BLaER1 (cell line): Measurements from ENCODE around the gene ALOX15.

ENCODE experiments used
- H3K27ac ChIP-seq: shearing (Covaris generic); formaldehyde crosslinking; 2 replicates; pipeline ENCODE4 v1.8.1; 2022
- H3K27me3 ChIP-seq: shearing (Covaris generic); formaldehyde crosslinking; 2 replicates; pipeline ENCODE4 v1.8.1; 2022
- H3K36me3 ChIP-seq: shearing (Covaris generic); formaldehyde crosslinking; 2 replicates; pipeline ENCODE4 v1.8.1; 2022
- H3K4me1 ChIP-seq: shearing (Covaris generic); formaldehyde crosslinking; 2 replicates; pipeline ENCODE4 v1.8.1; 2022
- H3K4me2 ChIP-seq: shearing (Covaris generic); formaldehyde crosslinking; 2 replicates; pipeline ENCODE4 v1.8.1; 2022
- H3K4me3 ChIP-seq: shearing (Covaris generic); formaldehyde crosslinking; 2 replicates; pipeline ENCODE4 v1.8.1; 2022
- H3K9ac ChIP-seq: shearing (Covaris generic); formaldehyde crosslinking; 2 replicates; pipeline ENCODE4 v1.8.1; 2022
- H3K9me3 ChIP-seq: shearing (Covaris generic); formaldehyde crosslinking; 2 replicates; pipeline ENCODE4 v1.8.1; 2022
- H4K20me1 ChIP-seq: shearing (Covaris generic); formaldehyde crosslinking; 2 replicates; pipeline ENCODE4 v1.8.1; 2022
- Cebpa-rat ChIP-seq: shearing (Covaris generic); IDR thresholded peaks from 2 replicates; pipeline ENCODE4 v1.8.1; 2022

The ALOX15 gene

GRCh38 chr17:4623249-4623648 is 18.2 kb downstream of the ALOX15 start:
- Histone ChIP-seq H3K9me3 (peaks cover 12% of the 10 kb centered on the region; the same call in 1 of the 2 replicates), H3K4me3 (no peak overlapping the region), H3K27me3 (no peaks in the 10 kb centered on the region), H3K9ac (no peak overlapping the region), H3K4me1 (peaks cover 12% of the 10 kb centered on the region; the same call in 1 of the 2 replicates), H4K20me1 (no peaks in the 10 kb centered on the region), H3K4me2 (no peak overlapping the region), H3K27ac (no peak overlapping the region), H3K36me3 (no peaks in the 10 kb centered on the region)
- TF ChIP-seq Cebpa-rat = no peak

GRCh38 chr17:4622375-4622774 is 19.1 kb downstream of the ALOX15 start:
- peaks cover 14% of the 10 kb centered on the region; the same call in 1 of the 2 replicates for H3K4me1 ChIP-seq
- H3K27ac ChIP-seq = no peak overlapping the region
- no peaks in the 10 kb centered on the region for H3K27me3 ChIP-seq
- H4K20me1 ChIP-seq = no peaks in the 10 kb centered on the region
- no peaks in the 10 kb centered on the region for H3K36me3 ChIP-seq
- TF ChIP-seq Cebpa-rat = no peak
- peaks cover 12% of the 10 kb centered on the region; the same call in 1 of the 2 replicates for H3K9me3 ChIP-seq
- H3K9ac ChIP-seq = no peak overlapping the region
- H3K4me3 ChIP-seq = no peak overlapping the region
- H3K4me2 ChIP-seq = no peak overlapping the region

- Histone ChIP-seq H3K4me3 (no peak overlapping the region), H3K4me1 (peaks cover 22% of the 10 kb centered on the region), H3K9ac (no peak overlapping the region), H3K27me3 (no peaks in the 10 kb centered on the region), H3K36me3 (no peaks in the 10 kb centered on the region), H3K9me3 (peaks cover 17% of the 10 kb centered on the region; the same call in 1 of the 2 replicates), H3K4me2 (no peak overlapping the region), H3K27ac (no peak overlapping the region), H4K20me1 (no peaks in the 10 kb centered on the region)
- no peak for TF ChIP-seq Cebpa-rat
Measured at GRCh38 chr17:4620531-4621101, 20.9 kb downstream of the ALOX15 start.

DNA sequence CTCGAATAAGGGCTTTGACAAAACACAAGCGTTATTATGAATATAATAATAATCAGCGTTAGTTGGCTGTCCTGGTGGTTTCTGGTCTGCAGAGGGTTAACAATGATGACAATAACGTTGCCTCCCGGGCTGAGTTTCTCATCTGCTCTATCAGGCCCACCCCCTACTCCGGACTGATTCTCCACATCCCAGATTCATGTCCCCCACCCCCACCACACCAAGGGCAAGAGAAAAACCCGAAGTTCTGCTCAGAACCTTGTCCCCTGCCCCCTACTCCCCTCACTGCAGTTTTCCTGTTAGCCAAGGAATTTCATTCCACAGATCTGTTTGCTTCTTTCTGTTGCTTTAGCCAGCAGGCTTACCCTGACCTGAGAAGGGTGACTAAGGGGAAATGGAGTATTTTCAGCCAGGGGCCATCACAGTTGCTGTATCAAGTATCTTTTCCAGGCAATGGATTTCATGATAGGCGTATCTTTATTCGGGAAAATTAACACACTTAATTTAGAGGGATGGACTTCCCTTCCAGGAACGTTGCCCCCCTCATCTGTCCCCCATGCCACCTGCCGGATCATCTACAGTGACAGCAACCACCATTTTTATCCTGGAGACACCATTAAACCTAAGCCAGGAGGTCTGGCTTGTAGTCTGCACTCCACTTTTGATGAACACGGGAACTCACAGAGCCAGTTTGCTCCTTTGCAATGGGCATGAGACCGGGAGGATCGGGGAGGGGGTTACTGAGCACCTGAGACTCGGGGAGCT is 23.7 kb downstream of the ALOX15 start:
- H3K27me3 ChIP-seq = no peaks in the 10 kb centered on the region
- no peaks in the 10 kb centered on the region for H4K20me1 ChIP-seq
- H3K4me3 ChIP-seq = no peak overlapping the region
- peaks cover 10% of the 10 kb centered on the region for H3K4me1 ChIP-seq
- no peak overlapping the region for H3K27ac ChIP-seq
- H3K36me3 ChIP-seq = no peaks in the 10 kb centered on the region
- no peak overlapping the region for H3K9ac ChIP-seq
- TF ChIP-seq Cebpa-rat = no peak
- peak overlapping the region; percentile 36; the same call in 1 of the 2 replicates for H3K4me2 ChIP-seq
- H3K9me3 ChIP-seq = peaks cover 17% of the 10 kb centered on the region; the same call in 1 of the 2 replicates

DNA sequence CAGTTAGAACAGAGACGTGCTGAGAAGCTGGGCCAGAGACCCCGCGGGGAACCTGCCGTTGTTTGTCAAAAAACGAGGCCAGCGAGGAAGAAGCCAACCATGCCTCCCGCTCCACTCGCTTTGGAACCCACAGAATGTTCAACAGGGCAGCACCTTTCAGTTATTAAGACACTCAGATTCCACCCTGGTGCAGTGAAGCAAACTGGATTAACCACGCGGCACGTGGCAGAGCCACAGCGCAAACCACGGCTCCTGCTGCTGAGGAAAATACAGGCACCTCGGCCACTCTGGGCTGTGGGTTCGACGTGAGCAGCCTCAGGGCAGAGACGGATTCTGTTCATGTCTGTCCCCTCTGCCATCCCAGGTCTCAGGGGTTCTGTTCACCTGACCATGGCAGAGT is 24.4 kb downstream of the ALOX15 start:
- Histone ChIP-seq H3K4me2 (peak overlapping the region; percentile 36), H4K20me1 (no peaks in the 10 kb centered on the region), H3K4me3 (no peak overlapping the region), H3K9ac (no peak overlapping the region), H3K9me3 (peaks cover 10% of the 10 kb centered on the region; the same call in 1 of the 2 replicates), H3K4me1 (peaks cover 10% of the 10 kb centered on the region), H3K27me3 (no peaks in the 10 kb centered on the region), H3K27ac (no peak overlapping the region), H3K36me3 (no peaks in the 10 kb centered on the region)
- TF ChIP-seq Cebpa-rat = no peak

DNA sequence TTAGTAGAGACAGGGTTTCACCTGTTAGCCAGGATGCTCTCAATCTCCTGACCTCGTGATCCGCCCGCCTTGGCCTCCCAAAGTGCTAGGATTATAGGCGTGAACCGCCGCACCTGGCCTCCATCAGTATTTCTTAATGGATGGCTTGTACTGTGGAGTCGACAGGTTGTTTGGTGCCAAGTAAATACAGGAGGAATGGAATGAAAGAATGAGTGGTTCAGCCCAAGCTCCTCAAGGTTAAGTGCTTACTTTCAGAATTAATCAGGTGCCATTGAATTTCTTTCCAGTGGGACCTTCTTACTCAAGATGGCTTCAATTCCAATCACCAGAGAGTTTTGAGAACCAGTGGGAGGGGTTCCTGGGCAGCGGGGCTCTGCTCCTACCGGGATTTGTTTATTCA is 25.0 kb downstream of the ALOX15 start:
- H3K27ac ChIP-seq = no peak overlapping the region
- H3K36me3 ChIP-seq = no peaks in the 10 kb centered on the region
- peaks cover 10% of the 10 kb centered on the region for H3K4me1 ChIP-seq
- H3K4me2 ChIP-seq = peak overlapping the region; percentile 36; the same call in 1 of the 2 replicates
- TF ChIP-seq Cebpa-rat = no peak
- no peaks in the 10 kb centered on the region for H4K20me1 ChIP-seq
- no peaks in the 10 kb centered on the region for H3K27me3 ChIP-seq
- H3K9me3 ChIP-seq = 0 out of 2 replicates have a peak, but pooled peaks cover 5% of the 10 kb centered on the region
- H3K4me3 ChIP-seq = no peak overlapping the region
- no peak overlapping the region for H3K9ac ChIP-seq

DNA sequence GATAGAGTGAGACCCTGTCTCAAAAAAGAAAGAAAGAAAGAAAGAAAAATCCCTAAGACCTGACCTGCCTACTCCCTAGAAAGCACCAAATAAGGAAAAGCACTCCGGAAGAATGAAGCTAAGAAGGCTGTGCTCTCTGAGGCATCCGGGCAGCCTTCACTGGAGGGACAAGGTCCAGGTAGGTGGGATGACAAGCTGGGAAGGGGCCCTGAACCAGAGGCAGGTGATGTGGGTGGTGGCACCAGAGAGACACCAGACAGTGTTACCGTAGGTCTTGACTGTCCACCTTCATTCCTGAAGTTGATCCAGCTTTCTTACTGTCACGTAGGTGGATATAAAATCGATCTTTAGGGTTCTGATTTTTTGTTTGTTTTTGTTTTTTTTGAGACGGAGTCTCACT is 30.8 kb downstream of the ALOX15 start:
- H3K4me3 ChIP-seq = no peak overlapping the region
- H3K9me3 ChIP-seq = no peaks in the 10 kb centered on the region
- H3K4me1 ChIP-seq = peaks cover 33% of the 10 kb centered on the region
- no peaks in the 10 kb centered on the region for H4K20me1 ChIP-seq
- no peaks in the 10 kb centered on the region for H3K36me3 ChIP-seq
- TF ChIP-seq Cebpa-rat = no peak
- H3K4me2 ChIP-seq = no peak overlapping the region
- no peaks in the 10 kb centered on the region for H3K27me3 ChIP-seq
- no peak overlapping the region for H3K9ac ChIP-seq
- no peak overlapping the region for H3K27ac ChIP-seq

GRCh38 chr17:4610162-4610561 is 31.3 kb downstream of the ALOX15 start:
- H4K20me1 ChIP-seq = no peaks in the 10 kb centered on the region
- H3K27me3 ChIP-seq = no peaks in the 10 kb centered on the region
- H3K27ac ChIP-seq = no peak overlapping the region
- no peak overlapping the region for H3K4me3 ChIP-seq
- no peaks in the 10 kb centered on the region for H3K36me3 ChIP-seq
- no peak overlapping the region for H3K9ac ChIP-seq
- no peak for TF ChIP-seq Cebpa-rat
- no peak overlapping the region for H3K4me2 ChIP-seq
- H3K9me3 ChIP-seq = no peaks in the 10 kb centered on the region
- H3K4me1 ChIP-seq = peaks cover 38% of the 10 kb centered on the region

- Histone ChIP-seq H3K27me3 (no peaks in the 10 kb centered on the region), H3K4me2 (no peak overlapping the region), H3K36me3 (no peaks in the 10 kb centered on the region), H3K4me3 (no peak overlapping the region), H3K27ac (no peak overlapping the region), H3K9ac (no peak overlapping the region), H4K20me1 (no peaks in the 10 kb centered on the region), H3K4me1 (peaks cover 42% of the 10 kb centered on the region), H3K9me3 (no peaks in the 10 kb centered on the region)
- TF ChIP-seq Cebpa-rat = no peak
Measured at GRCh38 chr17:4609761-4610160, 31.7 kb downstream of the ALOX15 start.

- Histone ChIP-seq H3K27ac (peak overlapping the region; percentile 75), H3K9me3 (no peaks in the 10 kb centered on the region), H4K20me1 (no peaks in the 10 kb centered on the region), H3K9ac (peak overlapping the region; percentile 62; the same call in 1 of the 2 replicates), H3K27me3 (no peaks in the 10 kb centered on the region), H3K4me2 (peak overlapping the region; percentile 80), H3K36me3 (no peaks in the 10 kb centered on the region), H3K4me1 (peaks cover 50% of the 10 kb centered on the region), H3K4me3 (no peak overlapping the region)
- no peak for TF ChIP-seq Cebpa-rat
Measured at GRCh38 chr17:4607773-4608187, 33.7 kb downstream of the ALOX15 start.
